GM12864 (cell line): ENCODE data around the gene DIP2A.

Experiments used
- DNase-seq: peaks from one replicate; pipeline ENCODE4 v3.0.0-alpha.2; 2011; ENCODE audit warnings: low read depth
- H3K4me3 ChIP-seq: 2 replicates; pipeline ENCODE4 v1.5.1; 2011; ENCODE audit warnings: mild to moderate bottlenecking, low read depth, low read length, control low read depth
- TF ChIP-seq, protein P1 (sequence below): IDR thresholded peaks from 2 replicates; pipeline ENCODE4 v1.5.1; 2011; ENCODE audit warnings: low read depth, mild to moderate bottlenecking, moderate library complexity, low read length, control low read depth, inconsistent platforms; ENCODE audit errors: missing control alignments

Gene DIP2A

DNA sequence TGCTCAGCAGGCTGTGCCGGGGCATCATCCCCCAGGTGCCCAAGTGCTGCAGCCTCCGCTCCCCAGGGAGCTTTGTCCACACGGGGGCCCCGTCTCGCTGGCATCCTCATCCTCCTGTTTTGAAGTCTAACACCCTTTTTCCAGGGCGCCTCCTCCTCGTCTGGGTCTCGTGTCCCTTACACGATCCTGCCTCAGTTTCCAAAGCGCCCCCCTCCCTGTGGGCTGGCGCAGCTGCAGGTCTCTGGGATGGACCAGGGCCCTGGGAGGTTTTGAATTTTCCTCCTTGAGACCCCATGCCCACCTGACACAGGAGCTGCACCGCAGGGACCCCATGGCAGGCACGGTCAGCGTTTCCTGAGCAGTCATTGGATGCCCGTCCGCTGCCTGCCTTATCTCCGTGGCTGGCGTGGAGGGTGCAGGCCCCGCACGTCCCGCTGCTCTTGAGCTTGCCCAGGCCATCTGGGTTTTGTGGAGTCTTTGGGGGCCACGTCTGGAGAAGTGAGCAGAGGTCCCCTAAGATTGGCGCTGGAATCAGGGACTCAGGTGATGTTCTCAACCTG, 37.4 kb upstream of the DIP2A start:
- no peak for DNase-seq
- H3K4me3 ChIP-seq, result no peak overlapping the region
- TF ChIP-seq, protein P1, sequence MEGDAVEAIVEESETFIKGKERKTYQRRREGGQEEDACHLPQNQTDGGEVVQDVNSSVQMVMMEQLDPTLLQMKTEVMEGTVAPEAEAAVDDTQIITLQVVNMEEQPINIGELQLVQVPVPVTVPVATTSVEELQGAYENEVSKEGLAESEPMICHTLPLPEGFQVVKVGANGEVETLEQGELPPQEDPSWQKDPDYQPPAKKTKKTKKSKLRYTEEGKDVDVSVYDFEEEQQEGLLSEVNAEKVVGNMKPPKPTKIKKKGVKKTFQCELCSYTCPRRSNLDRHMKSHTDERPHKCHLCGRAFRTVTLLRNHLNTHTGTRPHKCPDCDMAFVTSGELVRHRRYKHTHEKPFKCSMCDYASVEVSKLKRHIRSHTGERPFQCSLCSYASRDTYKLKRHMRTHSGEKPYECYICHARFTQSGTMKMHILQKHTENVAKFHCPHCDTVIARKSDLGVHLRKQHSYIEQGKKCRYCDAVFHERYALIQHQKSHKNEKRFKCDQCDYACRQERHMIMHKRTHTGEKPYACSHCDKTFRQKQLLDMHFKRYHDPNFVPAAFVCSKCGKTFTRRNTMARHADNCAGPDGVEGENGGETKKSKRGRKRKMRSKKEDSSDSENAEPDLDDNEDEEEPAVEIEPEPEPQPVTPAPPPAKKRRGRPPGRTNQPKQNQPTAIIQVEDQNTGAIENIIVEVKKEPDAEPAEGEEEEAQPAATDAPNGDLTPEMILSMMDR, result no peak

DNA sequence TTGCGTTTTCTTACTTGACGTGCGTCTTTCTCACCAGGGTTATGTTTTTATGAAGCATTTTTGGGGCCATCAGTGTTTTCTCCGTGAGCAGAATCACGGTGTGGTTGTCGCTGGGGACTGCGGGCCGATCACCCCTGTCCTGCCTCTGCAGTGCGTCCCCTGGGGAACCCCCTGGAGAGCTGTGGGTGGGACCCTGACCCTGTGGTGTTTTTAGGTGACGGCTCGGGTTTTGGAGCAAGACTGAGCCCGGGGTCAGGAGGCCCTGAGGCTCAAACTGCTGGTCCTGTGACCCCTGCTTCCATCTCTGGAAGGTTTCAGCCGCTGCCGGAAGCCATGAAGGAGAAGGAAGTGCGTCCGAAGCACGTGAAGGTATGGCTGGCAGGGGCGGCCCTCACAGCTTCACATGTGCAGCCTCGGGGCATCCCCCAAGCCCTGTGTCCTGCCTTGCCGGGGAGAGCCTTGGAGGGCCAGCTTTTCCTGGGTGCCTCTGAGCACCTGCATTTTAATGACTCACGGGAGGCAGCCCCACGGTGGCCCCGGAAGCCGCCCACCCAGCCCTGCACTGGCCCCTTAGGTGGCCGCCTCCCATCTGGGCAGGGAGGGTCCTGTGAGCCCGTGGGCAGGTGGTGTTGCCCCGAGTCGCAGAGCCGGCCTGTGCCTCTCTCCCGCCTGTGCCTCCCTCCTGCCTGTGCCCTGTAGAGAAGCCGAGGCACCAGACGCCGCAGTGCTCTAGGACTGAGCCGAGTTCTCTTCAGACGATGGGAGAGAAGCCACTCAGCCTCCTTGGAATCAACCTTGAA, 36.7 kb upstream of the DIP2A start:
- DNase-seq, result no peak
- H3K4me3 ChIP-seq, result no peak overlapping the region
- TF ChIP-seq, protein P1, result no peak

GRCh38 chr21:46422636-46423241, 36.0 kb upstream of the DIP2A start:
- TF ChIP-seq, protein P1, result no peak
- H3K4me3 ChIP-seq, result no peak overlapping the region
- DNase-seq, result no peak

DNA sequence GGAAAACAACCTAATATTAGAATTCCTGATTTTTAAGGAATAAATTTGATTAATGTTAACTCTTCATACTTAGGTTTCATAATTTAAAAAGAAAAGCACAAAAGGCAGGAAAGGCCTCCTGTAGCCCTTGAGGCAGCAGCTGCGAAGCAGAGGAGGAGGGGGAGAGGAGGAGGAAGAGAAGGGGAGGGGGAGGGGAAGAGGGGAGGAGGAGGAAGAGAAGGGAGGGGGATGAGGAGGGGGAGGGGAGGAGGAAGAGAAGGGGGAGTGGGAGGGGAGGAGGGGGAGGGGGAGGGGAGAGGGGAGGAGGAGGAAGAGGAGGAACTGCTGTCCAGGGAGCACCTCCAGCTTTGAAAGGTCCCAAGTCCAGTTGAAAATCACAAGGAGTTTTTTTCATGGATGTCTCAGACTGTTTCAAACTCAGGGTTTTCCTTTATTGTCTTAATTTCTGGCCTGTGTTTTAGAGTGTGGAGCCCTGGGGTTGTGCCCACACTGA, 35.1 kb upstream of the DIP2A start:
- DNase-seq, result no peak
- no peak overlapping the region for H3K4me3 ChIP-seq
- TF ChIP-seq, protein P1, result no peak

DNA sequence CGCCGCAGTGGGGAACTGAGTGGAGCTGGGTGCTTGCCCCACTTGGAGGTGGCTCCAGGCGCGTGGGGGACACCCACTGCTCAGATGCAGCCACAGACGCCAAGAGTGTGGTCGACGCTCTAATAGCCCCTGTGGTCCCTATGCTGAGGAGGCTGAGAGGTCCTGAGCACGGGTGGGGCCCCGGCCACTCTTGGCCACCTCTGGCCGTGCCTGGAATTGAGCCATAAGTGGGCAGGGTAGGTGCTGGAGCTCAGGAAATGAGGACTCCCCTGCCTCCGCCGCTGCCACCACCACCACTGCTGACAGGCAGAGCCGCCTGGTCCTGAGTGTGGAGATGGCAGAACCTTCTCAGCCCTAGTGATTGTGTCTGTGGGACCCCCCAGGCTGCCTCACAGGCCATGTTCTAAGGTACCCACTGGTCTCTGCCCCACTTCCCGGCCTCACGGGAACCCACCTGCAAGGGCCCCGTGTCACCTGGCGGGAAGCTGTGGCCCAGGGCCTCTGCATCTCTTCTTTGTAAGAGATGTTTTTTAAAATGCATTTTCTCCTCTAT, 34.6 kb upstream of the DIP2A start:
- no peak for DNase-seq
- TF ChIP-seq, protein P1, result no peak
- no peak overlapping the region for H3K4me3 ChIP-seq

- no peak overlapping the region for H3K4me3 ChIP-seq
- TF ChIP-seq, protein P1, result no peak
- DNase-seq, result no peak
Observed at GRCh38 chr21:46424621-46425020, 34.1 kb upstream of the DIP2A start.
